Stimulated activated CD8-positive, alpha-beta memory T cell treated with anti-CD3 and anti-CD28 coated beads, Interleukin-2, amount 100 ng/mL, for 1 hour (primary cell): ENCODE data around the gene ITGB4.
A peak's percentile ranks its signal among the peaks of the same experiment; 100 is the strongest.
"Not testable (repeated sequence)": the region's sequence is repeated elsewhere in the genome, so short reads cannot be mapped to it uniquely, and the experiment has no call there.

Experiments
- DNase-seq, 2 donors: peaks; one replicate each; pipeline ENCODE4 v3.0.0-alpha.2; 2020; ENCODE audit warnings: low read depth in 2 of 2

Gene ITGB4

DNA sequence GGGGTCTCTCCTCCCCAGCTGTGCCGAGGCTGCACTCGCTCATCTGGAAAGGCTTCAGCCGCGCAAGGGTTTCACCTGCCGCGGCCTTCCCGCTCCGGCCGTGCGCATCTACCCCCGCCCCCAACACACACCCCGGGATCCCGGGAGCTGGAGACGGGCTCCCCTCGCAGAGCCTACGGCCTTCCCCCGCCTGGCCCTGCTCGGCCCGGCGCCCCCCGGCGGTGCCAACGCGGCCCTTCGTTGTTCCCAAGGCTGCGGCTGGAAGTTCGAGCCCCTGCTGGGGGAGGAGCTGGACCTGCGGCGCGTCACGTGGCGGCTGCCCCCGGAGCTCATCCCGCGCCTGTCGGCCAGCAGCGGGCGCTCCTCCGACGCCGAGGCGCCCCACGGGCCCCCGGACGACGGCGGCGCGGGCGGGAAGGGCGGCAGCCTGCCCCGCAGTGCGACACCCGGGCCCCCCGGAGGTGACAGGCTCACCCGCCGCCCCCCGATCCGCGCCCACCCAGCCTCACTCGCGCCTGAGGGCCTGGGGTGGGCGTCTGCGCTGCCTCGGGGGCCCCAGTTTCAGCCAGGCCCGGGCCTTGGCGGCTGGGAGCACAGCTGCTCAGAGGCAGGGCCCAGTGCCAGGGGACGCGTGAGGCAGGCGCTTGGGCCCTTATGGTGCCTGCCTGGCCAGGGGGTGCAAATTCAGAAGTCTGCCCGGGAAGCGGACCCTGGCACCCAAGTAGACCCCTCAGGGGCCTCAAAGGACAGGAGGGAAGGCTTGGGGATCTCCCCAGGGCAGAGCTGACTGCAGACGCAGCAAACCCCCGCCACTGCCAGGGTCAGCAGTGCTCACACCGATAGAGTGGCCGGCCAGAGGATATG, 32.5 kb downstream of the ITGB4 start:
- DNase-seq: peak; percentile 42 to 56

DNA sequence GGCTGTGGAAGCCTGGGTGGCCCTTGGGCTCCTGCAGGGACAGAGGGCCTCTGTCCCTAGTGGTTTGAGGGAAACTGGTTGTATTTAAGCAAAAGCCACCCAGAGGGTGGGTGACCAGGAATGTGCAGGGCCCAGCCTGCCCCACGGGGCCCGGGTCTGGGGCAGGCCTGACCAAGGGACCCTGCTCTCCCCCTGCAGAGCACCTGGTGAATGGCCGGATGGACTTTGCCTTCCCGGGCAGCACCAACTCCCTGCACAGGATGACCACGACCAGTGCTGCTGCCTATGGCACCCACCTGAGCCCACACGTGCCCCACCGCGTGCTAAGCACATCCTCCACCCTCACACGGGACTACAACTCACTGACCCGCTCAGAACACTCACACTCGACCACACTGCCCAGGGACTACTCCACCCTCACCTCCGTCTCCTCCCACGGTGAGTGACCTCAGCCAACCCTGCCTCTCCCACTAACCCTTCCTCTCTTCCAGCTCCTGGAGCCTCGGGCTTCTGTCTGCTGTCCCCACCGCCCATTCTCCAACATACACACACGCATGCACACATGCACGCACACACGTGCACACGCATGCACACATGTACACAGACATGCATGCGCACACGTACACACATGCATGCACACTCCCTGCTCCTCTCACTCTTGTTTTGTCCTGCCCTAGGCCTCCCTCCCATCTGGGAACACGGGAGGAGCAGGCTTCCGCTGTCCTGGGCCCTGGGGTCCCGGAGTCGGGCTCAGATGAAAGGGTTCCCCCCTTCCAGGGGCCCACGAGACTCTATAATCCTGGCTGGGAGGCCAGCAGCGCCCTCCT, 33.3 kb downstream of the ITGB4 start:
- DNase-seq: no peak

DNA sequence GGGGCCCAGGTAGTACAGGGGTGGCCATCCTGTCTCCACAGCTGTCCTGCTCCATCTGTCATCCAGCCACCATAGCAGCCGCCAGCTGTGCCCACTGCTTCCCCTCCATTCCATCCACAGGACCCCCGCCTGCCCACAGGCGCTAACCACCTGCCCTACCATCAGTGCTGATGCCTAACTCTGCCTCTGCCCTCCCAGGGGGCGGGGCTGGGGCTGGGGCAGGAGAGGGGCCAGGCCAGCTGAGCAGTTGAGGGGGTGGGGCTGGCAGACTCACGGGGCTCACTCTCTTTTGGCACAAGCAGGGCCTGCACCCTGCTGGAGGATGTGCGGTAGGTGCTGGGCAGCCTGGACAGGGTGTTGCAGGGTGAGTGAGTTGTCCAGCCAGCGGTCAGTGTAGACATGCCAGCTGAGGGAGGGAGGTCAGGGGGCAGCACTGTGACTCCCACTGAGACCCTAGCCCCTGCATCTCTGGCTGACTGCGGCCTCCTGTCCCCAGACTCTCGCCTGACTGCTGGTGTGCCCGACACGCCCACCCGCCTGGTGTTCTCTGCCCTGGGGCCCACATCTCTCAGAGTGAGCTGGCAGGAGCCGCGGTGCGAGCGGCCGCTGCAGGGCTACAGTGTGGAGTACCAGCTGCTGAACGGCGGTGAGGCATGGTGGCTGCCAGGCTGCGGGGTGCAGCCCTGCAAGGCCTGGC, 34.1 kb downstream of the ITGB4 start:
- DNase-seq: no peak

DNA sequence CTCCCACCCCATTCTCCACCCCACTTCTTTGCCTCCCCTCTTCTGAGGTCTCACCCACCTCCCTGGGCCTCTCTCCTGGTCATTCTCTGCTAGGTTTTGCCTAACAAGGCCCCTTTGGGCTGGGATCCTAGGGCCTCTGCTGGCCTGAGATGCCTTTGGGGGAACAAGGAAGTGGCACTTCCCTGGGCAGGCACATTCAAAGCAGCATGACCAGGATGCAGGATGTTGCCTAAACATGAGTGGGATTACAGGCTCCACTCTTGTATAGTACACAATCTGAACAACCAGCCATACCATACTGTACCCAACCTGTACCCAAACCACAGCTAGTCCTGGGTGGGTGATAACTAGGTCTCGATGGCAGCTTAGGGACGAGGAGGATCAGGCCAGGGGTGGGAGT, 34.7 kb downstream of the ITGB4 start:
- no peak for DNase-seq

DNA sequence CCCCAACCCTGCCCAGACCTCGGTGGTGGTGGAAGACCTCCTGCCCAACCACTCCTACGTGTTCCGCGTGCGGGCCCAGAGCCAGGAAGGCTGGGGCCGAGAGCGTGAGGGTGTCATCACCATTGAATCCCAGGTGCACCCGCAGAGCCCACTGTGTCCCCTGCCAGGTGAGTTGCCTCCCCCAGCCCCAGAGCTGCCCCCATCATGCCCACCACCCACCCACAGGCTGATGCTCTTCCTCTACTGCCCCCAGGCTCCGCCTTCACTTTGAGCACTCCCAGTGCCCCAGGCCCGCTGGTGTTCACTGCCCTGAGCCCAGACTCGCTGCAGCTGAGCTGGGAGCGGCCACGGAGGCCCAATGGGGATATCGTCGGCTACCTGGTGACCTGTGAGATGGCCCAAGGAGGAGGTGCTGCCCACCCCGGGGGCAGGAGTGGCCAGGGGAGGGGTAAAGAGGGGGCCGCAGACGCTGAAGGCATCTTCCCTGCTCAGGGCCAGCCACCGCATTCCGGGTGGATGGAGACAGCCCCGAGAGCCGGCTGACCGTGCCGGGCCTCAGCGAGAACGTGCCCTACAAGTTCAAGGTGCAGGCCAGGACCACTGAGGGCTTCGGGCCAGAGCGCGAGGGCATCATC, 35.3 kb downstream of the ITGB4 start:
- DNase-seq: no peak

DNA sequence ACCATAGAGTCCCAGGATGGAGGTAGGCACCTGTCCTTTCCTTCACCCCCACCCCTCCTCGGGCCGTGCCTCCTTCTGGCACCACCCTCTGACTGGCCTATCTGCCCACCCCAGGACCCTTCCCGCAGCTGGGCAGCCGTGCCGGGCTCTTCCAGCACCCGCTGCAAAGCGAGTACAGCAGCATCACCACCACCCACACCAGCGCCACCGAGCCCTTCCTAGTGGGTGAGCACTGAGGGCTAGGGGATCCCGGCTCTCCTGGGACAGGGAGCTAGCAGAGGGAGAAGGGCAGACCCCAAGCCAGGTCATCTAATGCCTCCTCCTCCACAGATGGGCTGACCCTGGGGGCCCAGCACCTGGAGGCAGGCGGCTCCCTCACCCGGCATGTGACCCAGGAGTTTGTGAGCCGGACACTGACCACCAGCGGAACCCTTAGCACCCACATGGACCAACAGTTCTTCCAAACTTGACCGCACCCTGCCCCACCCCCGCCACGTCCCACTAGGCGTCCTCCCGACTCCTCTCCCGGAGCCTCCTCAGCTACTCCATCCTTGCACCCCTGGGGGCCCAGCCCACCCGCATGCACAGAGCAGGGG, 35.9 kb downstream of the ITGB4 start:
- no peak for DNase-seq

DNA sequence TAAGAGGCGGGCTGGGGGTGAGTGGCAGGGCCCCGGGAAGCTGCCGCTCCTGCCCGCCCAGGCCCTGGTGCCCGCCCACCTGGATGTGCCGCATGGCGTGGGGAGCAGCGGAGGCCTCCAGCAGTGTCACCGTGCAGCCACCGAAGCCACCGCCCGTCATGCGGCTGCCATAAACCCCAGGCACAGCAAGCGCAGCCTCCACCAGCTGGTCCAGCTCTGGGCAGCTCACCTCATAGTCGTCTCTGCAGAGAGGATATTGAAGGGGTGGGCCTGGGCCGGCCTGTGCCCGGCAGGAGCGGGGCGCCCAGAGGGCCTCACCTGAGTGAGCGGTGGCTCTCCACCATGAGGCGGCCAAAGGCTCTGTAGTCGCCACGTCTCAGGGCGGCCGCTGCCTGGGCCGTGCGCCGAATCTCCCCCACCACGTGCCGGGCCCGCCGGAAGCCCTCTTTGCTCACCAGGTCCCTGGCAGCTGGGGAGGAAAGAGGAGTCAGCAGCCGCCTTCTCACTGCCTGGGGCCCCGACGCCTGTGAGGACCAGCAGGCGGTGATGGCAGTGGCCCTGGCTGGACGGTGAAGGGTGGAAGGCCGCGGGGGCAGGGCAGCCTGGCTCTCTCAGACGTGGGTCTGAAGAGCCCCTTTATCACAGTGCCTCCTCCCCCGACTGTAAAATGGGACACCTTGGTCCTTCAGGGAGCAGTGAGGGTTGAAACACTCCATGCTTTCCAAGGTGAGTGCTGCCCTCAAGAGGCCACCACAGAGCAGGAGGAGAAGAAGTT, 37.1 kb downstream of the ITGB4 start:
- DNase-seq: no peak

DNA sequence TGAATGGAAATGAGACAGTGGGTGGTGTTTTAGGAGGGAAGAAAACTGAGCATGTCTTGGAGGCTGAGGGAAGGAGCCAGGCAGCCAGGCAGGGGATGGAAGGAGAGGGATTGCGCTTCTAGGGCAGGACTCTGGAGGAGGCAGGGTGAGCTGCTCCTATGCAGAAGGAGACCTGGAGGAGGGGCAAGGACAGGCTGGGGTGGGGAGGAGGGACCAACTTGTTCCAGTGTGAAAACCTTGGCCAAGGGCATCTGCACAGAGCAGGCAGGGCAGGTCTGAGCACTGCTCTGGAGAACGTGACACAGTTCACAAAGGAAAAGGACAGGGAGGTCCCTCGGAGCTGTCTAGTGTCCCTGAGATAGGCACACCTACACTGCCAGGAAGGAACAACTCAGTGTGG, 38.2 kb downstream of the ITGB4 start:
- no peak for DNase-seq

DNA sequence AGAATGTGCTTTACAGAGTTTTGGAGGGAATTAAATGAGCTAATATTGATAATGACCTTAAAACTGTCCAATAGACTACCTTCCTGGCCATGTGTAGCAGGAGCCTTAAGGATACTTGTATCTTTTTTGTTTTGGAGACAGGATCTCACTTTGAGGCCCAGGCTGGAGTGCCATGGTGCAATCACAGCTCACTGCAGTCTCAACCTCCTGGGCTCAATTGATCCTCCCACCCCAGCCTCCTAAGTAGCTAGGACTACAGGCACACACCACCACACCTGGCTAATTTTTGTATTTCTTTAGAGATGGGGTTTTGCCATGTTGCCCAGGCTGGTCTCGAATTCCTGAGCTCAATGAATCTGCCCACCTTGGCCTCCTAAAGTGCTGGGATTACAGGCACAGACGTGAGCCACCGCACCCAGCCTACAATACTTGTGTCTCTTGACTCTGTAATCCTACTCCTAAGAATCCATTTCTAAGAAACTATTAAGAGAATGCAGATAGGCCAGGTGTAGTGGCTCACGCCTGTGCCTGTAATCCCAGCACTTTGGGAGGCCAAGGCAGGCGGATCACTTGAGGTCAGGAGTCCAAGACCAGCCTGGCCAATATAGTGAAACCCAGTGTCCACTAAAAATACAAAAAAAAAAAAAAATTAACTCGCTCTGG, 38.9 kb downstream of the ITGB4 start:
- not testable (repeated sequence) for DNase-seq

DNA sequence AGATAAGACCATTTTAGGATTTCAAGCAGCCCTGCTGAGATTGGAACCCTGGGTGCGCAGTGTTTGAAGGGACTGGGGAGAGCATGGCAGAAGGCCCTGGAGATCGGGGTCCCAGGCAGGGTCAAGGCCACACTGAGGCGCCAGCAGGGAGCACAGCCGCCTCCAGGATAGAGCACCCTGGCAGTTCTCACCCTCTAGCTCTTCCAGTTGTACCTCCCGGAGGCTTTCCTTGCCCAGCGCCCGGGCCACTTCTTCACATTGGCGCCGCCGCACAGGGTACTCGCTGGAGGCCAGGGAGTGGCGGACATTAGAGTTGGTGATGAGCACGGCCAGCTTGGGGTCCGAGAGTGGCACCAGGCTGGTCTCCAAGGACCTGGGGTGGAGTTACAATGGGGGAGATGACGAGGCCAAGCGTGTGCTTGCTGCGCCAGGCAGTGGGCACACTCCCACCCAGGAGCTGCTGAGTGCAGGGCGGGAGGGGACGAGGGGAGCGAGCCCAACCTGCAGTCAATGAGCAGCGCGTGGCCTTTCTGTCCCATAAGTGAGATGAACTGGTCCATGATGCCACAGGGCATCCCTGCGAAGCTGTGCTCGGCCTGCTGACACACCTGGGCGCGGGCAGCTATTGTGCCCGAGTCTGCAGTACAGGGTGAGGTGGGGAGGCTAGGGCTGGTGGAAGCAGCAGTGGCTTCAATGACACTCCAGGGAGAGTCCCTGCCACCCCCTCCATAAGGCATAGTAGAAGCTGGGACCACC, 41.4 kb downstream of the ITGB4 start:
- DNase-seq: no peak

DNA sequence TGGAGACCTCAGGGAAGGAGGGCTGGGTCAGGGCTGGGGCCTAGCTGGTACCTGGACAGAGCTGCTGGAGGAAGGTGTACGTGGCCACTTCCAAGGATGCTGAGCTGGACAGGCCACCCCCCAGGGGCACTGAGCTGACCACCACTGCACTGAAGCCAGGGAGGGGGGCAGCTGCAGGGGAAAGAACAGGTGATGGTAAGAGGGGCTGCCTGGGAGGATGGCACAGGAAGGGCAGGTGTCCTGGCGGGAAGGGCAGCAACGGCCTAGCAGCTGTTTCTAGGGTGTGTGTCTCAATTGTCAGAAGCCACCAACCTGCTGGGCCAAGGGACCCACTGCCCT, 42.0 kb downstream of the ITGB4 start:
- no peak for DNase-seq

DNA sequence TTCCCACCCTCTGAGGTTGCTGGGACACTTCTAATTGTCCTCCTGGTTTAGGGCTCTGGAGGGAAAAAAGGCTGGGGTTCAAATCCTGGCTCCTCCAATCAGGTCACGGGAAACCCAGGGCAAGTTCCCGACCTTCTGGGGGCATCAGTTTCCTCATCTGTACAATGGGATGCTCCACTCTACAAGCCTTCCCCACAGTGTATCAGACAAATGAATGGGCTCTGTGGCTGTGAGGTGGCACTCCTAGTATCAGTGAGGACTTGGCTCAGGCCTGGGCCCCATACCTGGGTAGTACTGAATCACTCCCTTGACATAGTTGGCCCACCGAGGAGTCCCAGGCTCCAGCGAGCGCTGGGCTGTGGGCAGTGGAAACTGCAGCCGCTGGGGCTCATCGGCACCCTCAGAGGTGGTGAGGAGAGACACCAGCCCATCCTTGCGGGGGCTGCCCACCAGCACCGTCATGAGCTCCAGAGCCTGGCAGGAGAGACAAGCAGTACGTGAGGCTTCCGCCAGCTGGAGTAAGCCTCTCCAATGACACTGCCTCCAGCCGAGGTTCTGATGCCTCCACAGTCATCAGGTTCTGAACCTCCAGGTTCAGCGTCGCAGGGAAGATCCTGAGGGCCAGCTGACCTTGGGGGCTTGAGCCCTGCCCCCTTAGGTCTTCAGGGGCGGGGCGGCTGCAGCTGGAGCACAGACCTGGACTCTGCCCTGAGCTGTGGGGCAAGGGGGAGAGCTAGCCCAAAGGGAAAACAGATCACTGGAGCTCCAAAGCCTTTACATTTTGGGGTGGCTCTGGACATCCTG, 42.6 kb downstream of the ITGB4 start:
- no peak for DNase-seq

DNA sequence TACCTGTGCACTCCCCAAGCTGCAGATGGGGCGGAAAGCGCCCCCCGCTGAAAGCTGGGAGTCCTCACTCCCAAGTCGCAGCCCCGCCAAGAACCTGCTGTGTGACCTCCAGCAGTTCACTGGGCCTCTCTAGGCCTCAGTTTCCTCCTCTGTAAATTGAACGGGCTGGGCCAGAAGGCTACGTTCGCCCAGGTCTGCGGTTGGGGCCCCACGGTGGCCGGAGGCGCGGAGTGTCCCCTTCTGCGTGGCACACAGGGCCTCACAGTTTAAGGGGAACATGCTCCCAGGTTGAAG, 43.1 kb downstream of the ITGB4 start:
- DNase-seq: no peak

DNA sequence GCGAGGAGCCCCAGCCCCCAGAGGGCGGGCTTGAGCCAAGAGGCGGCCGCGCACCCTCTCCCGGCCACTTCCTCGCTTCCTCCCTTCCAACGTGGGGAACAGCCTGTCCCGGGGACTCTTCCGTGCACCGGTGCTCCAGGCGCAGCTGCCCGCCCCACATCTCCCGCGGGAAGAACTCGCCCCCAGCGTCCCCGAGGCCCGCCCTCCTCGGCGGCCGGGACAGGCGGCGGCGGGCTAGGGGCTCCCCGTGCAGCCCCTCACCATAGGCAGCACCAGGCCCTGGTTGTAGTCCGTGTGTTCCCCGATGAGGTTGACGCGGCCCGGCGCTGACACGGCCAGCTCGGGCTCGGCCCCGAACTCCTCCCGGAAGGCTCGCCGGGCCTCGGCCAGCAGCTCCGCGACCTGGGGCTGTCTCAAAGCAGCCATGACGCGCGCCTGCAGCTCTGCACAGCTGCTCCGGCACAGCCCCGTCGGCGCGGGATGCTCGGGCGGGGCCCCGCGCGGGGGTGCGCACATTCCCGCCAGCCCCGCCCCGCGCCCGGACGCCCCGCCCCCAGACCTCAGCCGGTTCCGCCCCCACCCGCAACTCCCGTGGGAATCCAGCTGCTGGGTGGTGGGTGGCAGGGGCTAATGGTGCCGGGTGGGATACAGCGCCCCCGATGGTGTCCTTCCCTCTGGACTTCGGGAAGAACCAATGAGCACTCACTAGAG, 43.6 kb downstream of the ITGB4 start, which contains the start of gene GALK1:
Gene GALK1 (minus strand): TSS at position 482 of the 711 bp plus-strand sequence. CDS start 56 bp downstream, at position 426.
- DNase-seq: peak; percentile 47 to 53

DNA sequence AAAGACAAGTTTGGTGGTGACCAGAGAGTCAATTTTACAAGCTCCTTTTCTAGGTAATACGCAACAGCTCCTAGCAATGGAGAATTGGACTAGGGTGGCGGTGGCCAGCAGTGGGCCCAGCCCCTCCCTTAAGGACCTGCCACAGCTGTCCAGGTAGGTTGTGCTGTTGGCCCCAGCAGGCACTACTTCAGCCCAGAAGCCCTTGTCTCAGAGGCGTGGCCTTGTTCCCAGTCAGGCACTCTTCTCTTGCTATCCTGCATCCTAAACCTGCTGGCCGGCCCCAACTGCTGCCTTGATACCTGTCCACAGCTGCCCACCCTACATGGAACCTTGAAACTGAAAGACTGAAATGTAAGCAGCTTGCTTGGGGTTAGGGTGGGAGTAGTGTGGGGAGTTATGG, 44.7 kb downstream of the ITGB4 start:
- no peak for DNase-seq

DNA sequence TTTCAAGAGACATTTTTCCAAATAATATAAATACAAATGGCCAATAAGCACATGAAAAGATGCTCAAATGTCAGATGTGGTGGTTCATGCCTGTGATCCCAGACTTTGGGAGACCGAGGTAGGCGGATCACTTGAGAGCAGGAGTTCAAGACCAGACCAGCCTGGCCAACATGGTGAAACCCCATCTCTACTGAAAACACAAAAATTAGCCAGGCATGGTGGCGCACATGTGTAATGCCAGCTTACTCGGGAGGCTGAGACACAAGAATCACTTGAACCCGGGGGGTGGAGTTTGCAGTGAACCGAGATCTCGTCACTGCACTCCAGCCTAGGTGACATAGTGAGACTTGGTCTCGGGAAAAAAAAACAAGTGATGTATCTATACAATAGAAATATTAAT, 46.6 kb downstream of the ITGB4 start:
- no peak for DNase-seq

DNA sequence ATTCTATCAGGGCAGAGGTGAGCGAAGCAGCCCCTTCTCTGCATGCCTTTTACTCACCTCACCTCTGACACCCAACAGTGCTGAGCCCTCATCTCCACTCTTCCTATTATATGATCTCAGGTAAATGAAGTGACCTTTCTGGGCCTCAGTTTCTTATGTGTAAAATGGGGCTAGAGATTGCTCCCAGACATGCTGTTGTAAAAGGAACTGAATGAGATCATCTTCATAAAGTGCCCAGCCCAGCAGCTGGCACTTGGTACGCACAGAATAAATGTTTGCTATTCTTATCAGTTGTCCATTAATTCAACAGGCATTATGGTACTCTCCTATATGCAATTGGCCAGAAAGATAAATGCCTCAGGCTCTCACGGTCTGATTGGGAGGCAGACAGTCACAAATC, 48.3 kb downstream of the ITGB4 start:
- DNase-seq: no peak
